Small intestine (tissue), 7 donors: ENCODE data around the gene SREBF1. TPM values are rescaled to one million over a fixed set of nuclear protein-coding genes. Genes with fewer than 3 reads are reported as not detected.

Experiments used
- DNase-seq, 2 donors: peaks; one replicate each; pipeline versions ENCODE4 v3.0.0 to v3.0.0-alpha.2; 2013
- FAIRE-seq: peaks from 2 replicates; lab custom pipeline; 2012; peaks lifted over from hg19 to GRCh38; lab: Jason Lieb, UNC
- H3K27ac ChIP-seq, 3 donors: one replicate each; pipeline ENCODE4 v1.5.1; 2013; ENCODE audit warnings: low read length in 2 of 3, mild to moderate bottlenecking in 2 of 3, control low read depth in 1 of 3, inconsistent platforms in 1 of 3, low read depth in 1 of 3, moderate library complexity in 1 of 3
- H3K27me3 ChIP-seq, 3 donors: one replicate each; pipeline ENCODE4 v1.6.1; 2013; ENCODE audit warnings: low read length in 3 of 3, inconsistent platforms in 1 of 3; ENCODE audit not compliant: control insufficient read depth in 3 of 3, insufficient read depth in 3 of 3
- H3K36me3 ChIP-seq, 3 donors: one replicate each; pipeline ENCODE4 v1.6.1; 2013; ENCODE audit warnings: low read length in 3 of 3, inconsistent platforms in 1 of 3, low read depth in 1 of 3, mild to moderate bottlenecking in 1 of 3, moderate library complexity in 1 of 3; ENCODE audit not compliant: control insufficient read depth in 3 of 3, insufficient read depth in 2 of 3
- H3K4me1 ChIP-seq, 3 donors: one replicate each; pipeline ENCODE4 v1.6.1; 2013; ENCODE audit warnings: low read length in 2 of 3, inconsistent platforms in 1 of 3, low read depth in 1 of 3, mild to moderate bottlenecking in 1 of 3, moderate library complexity in 1 of 3; ENCODE audit not compliant: control insufficient read depth in 3 of 3, insufficient read depth in 2 of 3
- H3K4me3 ChIP-seq, 3 donors: one replicate each; pipeline ENCODE4 v1.5.1; 2013; ENCODE audit warnings: low read length in 3 of 3, control low read depth in 1 of 3, inconsistent platforms in 1 of 3, low read depth in 1 of 3, mild to moderate bottlenecking in 1 of 3, moderate library complexity in 1 of 3
- H3K9me3 ChIP-seq, 2 donors: one replicate each; pipeline ENCODE4 v1.6.1; 2013; ENCODE audit warnings: low read depth in 1 of 2, low read length in 1 of 2; ENCODE audit not compliant: control insufficient read depth in 2 of 2, insufficient read depth in 1 of 2
- WGBS, 3 donors: extraction: QIAGEN DNeasy Blood & Tissue Kit; methylation state at CpG; one replicate each; pipeline ENCODE4 v1.1.7; 2013; 5-methylcytosine and 5-hydroxymethylcytosine counted together
- polyA plus RNA-seq, 4 donors: library from polyadenylated mRNA; stranded (reverse) in 3 of 4; unstranded in 1 of 4; fragments of 200-250 nt in 3 of 4; fragments of 120-200 nt in 1 of 4; gene quantifications; one replicate each; pipeline versions ENCODE4 v1.2.1 to v1.2.3, GENCODE V29; 2013
- donor health status: healthy with polysubstance abuse.
- donor health status: control.
- donor health status: control.
- donor health status: Bipolar disorder and iron deficiency.
- donor health status: healthy.

Gene SREBF1
- polyA plus RNA-seq, 4 donors, result 71.6 to 155 (median 105) TPM

- FAIRE-seq (no peak), DNase-seq (no peak)
- Histone ChIP-seq H3K4me1 (peaks cover 0 to 60% (median 0%) of the 10 kb centered on the region in 3 donors), H3K4me3 (no peak overlapping the region), H3K36me3 (peaks cover 0 to 43% (median 0%) of the 10 kb centered on the region in 3 donors), H3K27ac (peak overlapping the region in 1 of 3 donors; percentile 38), H3K27me3 (no peaks in the 10 kb centered on the region), H3K9me3 (no peaks in the 10 kb centered on the region)
- WGBS, 3 donors, result 76 to 93% (median 89%) methylated on average over 13 of the region's 13 CpGs
These were observed 66.1 kb downstream of the SREBF1 start for GRCh38 chr17:17770632-17771044.

- H3K4me3 ChIP-seq, result no peak overlapping the region
- 74 to 88% (median 85%) methylated on average over 23 to 25 of the region's 25 CpGs for WGBS, 3 donors
- no peaks in the 10 kb centered on the region for H3K27me3 ChIP-seq
- DNase-seq (no peak), FAIRE-seq (no peak)
- H3K36me3 ChIP-seq, result peaks cover 0 to 49% (median 0%) of the 10 kb centered on the region in 3 donors
- H3K27ac ChIP-seq, result peak overlapping the region in 1 of 3 donors; percentile 38
- H3K9me3 ChIP-seq, result no peaks in the 10 kb centered on the region
- H3K4me1 ChIP-seq, result peaks cover 0 to 66% (median 0%) of the 10 kb centered on the region in 3 donors
These were observed 66.7 kb downstream of the SREBF1 start for GRCh38 chr17:17769869-17770631.

DNA sequence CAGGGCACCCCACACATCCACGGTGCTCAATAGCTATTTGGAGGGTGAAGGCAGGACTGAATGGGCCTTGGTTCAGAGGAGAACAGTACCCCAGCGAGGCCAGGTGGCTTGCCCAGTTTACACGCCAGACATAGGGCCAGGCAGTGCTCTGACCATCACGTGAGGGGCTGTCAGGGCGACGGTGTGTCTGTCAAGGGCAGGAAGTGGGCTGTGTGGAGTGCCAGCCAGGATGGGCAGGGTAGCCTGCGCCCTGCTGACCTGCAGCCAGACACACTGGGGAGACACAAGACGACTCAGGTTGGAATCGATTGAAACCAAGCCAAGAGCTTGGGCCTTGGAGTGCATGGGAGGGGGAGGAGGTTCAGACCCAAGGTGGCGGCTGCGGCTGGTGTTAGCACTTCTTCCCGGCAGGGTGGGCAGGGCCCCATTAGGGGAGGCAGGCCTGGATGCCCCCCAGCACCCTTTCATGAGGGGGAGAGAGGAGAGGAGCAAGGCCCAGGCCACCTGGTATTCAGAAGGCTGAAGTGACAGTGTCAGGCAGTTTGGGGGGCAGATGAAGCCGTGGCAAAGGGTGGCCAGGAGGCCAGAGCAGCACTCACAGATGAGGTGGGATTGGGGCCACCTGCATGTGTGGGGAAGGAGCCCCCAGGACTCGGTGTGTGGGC, 68.2 kb downstream of the SREBF1 start:
- Histone ChIP-seq H3K36me3 (peaks cover 0 to 50% (median 0%) of the 10 kb centered on the region in 3 donors), H3K9me3 (no peaks in the 10 kb centered on the region), H3K27ac (no peak overlapping the region), H3K4me1 (peaks cover 0 to 59% (median 0%) of the 10 kb centered on the region in 3 donors), H3K4me3 (no peak overlapping the region), H3K27me3 (no peaks in the 10 kb centered on the region)
- no peak for DNase-seq
- no peak for FAIRE-seq
- 62 to 78% (median 73%) methylated on average over 14 of the region's 14 CpGs for WGBS, 3 donors

DNA sequence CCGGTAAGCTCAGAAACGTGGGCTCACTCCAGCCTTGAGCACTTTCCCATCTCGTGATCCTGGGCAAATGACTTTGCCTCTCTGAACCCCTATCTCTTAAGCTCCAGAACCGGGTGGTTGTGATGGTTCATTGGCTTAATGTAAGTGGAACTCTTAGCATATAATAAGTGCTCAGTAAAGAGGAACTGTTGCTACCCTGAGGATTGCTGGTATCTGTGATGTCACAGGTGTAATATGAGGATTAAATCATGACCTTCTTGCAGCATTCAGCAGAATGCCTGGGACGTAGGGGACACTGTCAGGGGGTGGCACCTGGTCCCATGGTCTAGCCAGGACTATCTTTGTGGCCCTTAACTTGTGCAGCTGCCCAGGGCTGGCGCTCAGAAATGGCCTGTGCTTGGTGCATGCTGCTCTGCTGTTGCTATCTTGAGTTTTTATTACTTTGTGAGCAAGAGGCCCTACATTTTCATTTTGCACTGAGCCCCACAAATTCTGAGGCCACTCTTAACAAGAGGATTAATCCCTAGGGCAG, 68.8 kb downstream of the SREBF1 start:
- DNase-seq (no peak), FAIRE-seq (no peak)
- no peak overlapping the region for H3K4me3 ChIP-seq
- H3K27ac ChIP-seq, result no peak overlapping the region
- H3K4me1 ChIP-seq, result peaks cover 0 to 65% (median 0%) of the 10 kb centered on the region in 3 donors
- H3K27me3 ChIP-seq, result no peaks in the 10 kb centered on the region
- 78 to 87% (median 85%) methylated on average over 6 of the region's 6 CpGs for WGBS, 3 donors
- H3K36me3 ChIP-seq, result peaks cover 0 to 55% (median 0%) of the 10 kb centered on the region in 3 donors
- H3K9me3 ChIP-seq, result no peaks in the 10 kb centered on the region

GRCh38 chr17:17767154-17767869, 69.5 kb downstream of the SREBF1 start:
- Histone ChIP-seq H3K4me3 (no peak overlapping the region), H3K9me3 (no peaks in the 10 kb centered on the region), H3K36me3 (peaks cover 0 to 61% (median 0%) of the 10 kb centered on the region in 3 donors), H3K27me3 (no peaks in the 10 kb centered on the region), H3K4me1 (peaks cover 0 to 70% (median 0%) of the 10 kb centered on the region in 3 donors), H3K27ac (peak overlapping the region in 1 of 3 donors; percentile 29)
- FAIRE-seq (no peak), DNase-seq (no peak)
- WGBS, 3 donors, result 79 to 85% (median 84%) methylated on average over 7 of the region's 7 CpGs

GRCh38 chr17:17766744-17767120, 70.1 kb downstream of the SREBF1 start:
- no peak for DNase-seq
- Histone ChIP-seq H3K27ac (peak overlapping the region in 2 of 3 donors; percentile 24 to 29), H3K9me3 (no peaks in the 10 kb centered on the region), H3K4me1 (peaks cover 0 to 71% (median 0%) of the 10 kb centered on the region in 3 donors), H3K27me3 (no peaks in the 10 kb centered on the region), H3K4me3 (no peak overlapping the region), H3K36me3 (peaks cover 0 to 62% (median 0%) of the 10 kb centered on the region in 3 donors)
- FAIRE-seq, result no peak
- 81 to 100% (median 98%) methylated on average over 4 of the region's 4 CpGs for WGBS, 3 donors

DNA sequence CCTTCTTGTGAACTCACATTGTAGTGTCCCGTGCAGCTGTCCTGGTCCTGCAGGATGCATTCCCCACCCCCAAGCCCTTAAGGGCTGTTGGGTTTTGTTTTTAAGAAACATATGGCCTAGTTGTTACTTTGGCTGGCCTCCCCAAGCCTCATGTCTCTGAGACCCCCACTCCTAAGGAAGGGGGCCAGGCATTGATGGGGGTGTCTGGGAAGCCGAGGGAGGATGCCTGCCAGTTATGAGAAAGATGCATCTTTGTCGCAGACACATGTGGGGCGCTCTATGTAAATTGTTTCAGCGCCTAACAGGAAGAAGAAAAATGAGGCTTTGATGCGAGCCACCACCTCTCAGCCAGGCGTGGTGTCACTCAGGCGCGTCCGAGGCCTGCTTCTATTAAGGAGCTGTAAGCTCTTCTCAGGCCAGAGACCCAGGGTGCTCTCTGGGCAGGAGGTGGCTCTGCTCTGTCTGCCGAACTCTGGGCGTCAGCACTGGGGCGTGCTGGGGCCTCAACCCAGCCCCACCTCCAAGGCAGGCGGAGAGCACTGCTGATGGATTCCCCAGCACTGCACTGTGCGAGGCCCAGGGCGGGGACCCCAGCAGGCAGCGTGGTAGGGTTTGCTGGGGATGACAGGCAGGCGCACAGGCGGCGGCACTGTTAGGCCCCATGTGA, 70.6 kb downstream of the SREBF1 start:
- H3K4me1 ChIP-seq, result peaks cover 0 to 76% (median 0%) of the 10 kb centered on the region in 3 donors
- H3K27me3 ChIP-seq, result no peaks in the 10 kb centered on the region
- FAIRE-seq (no peak), DNase-seq (no peak)
- H3K9me3 ChIP-seq, result no peaks in the 10 kb centered on the region
- 66 to 90% (median 77%) methylated on average over 20 of the region's 20 CpGs for WGBS, 3 donors
- H3K36me3 ChIP-seq, result peaks cover 0 to 62% (median 0%) of the 10 kb centered on the region in 3 donors
- no peak overlapping the region for H3K4me3 ChIP-seq
- H3K27ac ChIP-seq, result peak overlapping the region in 2 of 3 donors; percentile 24 to 29
